Myocyte (in vitro differentiated cells): ENCODE data around the gene CHST14. TPM values are rescaled to one million over a fixed set of nuclear protein-coding genes. Genes with fewer than 3 reads are reported as not detected.
"Not testable (repeated sequence)": the region's sequence is repeated elsewhere in the genome, so short reads cannot be mapped to it uniquely, and the experiment has no call there.

ENCODE experiments used
- DNase-seq: peaks from one replicate; pipeline ENCODE4 v3.0.0-alpha.2; 2012; ENCODE audit warnings: low read depth
- total RNA-seq: library from RNA; depleted of rRNA; stranded (reverse); fragments of >200 nt; gene quantifications from 2 replicates; pipeline ENCODE4 v1.2.3, GENCODE V29; 2014

CHST14 gene
- total RNA-seq, 1 donor from 2014 or later, result 14.5 TPM

GRCh38 chr15:40440743-40441564 is 29.8 kb upstream of the CHST14 start, which contains the start of gene BAHD1:
Gene BAHD1 (plus strand): TSS chr15:40440953. CDS start chr15:40458465, 17,512 bp downstream.
- peak; percentile 96 for DNase-seq

- no peak for DNase-seq
Measured at GRCh38 chr15:40441565-40442531, 28.9 kb upstream of the CHST14 start.

GRCh38 chr15:40443255-40443654 is 27.5 kb upstream of the CHST14 start:
- no peak for DNase-seq

- DNase-seq, result no peak
Measured at GRCh38 chr15:40443846-40444245, 26.9 kb upstream of the CHST14 start.

- no peak for DNase-seq
Measured at GRCh38 chr15:40444736-40445135, 26.0 kb upstream of the CHST14 start.

- no peak for DNase-seq
Measured at GRCh38 chr15:40445421-40445922, 25.3 kb upstream of the CHST14 start.

GRCh38 chr15:40446144-40446543 is 24.6 kb upstream of the CHST14 start:
- no peak for DNase-seq

GRCh38 chr15:40448354-40448753 is 22.4 kb upstream of the CHST14 start:
- no peak for DNase-seq

- no peak for DNase-seq
Measured at GRCh38 chr15:40449275-40449674, 21.5 kb upstream of the CHST14 start.

- no peak for DNase-seq
Measured at GRCh38 chr15:40450047-40450446, 20.7 kb upstream of the CHST14 start.

- DNase-seq, result no peak
Measured at GRCh38 chr15:40451527-40452158, 19.1 kb upstream of the CHST14 start.

GRCh38 chr15:40452296-40453090 is 18.3 kb upstream of the CHST14 start:
- no peak for DNase-seq

- DNase-seq, result not testable (repeated sequence)
Measured at GRCh38 chr15:40453941-40454340, 16.8 kb upstream of the CHST14 start.

GRCh38 chr15:40454904-40455391 is 15.8 kb upstream of the CHST14 start:
- DNase-seq, result no peak

- no peak for DNase-seq
Measured at GRCh38 chr15:40456299-40456712, 14.5 kb upstream of the CHST14 start.

GRCh38 chr15:40456738-40457137 is 14.0 kb upstream of the CHST14 start:
- DNase-seq, result no peak

- no peak for DNase-seq
Measured at GRCh38 chr15:40458495-40459371, 12.1 kb upstream of the CHST14 start.

GRCh38 chr15:40459391-40460015 is 11.3 kb upstream of the CHST14 start:
- no peak for DNase-seq

- DNase-seq, result no peak
Measured at GRCh38 chr15:40460404-40460803, 10.4 kb upstream of the CHST14 start.
